ENCODE measurements around the gene IL22. TPM values are rescaled to one million over a fixed set of nuclear protein-coding genes. Genes with fewer than 3 reads are reported as not detected.
A peak's percentile ranks its signal among the peaks of the same experiment; 100 is the strongest.

Gene IL22
- total RNA-seq, 5 donors from 2014 or later (not counting 1 experiment from before 2014, with no cell fraction given): 0.63 TPM; not detected in 4

DNA sequence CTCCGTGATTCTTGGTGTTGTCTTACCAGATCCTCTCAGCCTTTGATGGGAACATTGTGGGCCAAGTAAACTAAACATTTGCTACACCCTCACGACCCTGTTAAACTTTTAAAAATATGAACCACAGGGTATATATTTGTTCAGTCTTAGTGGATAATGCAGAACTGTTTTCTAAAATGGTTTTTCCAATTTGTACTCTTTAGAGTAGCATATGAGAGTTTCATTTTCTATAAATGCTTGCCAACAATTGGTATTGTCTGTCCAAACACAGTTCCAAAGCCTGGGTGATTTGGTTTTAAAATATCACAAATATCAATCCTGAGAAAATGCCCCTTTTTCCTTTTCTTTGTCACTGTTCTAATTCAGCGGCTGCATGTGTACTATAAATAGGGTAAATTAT, 6.7 kb upstream of the IL22 start:
- ATAC-seq (replicated peaks in 1 of 4) (no peak), DNase-seq (no peak)
- ChIA-PET CTCF (no interaction called here), POLR2A (no interaction called here)
- Mint-ChIP-seq H3K27ac (no peak overlapping the region), H3K27me3 (peaks cover 0 to 6% of the 10 kb centered on the region in 2 donors), H3K36me3 (no peaks in the 10 kb centered on the region), H3K4me3 (no peak overlapping the region), H3K4me1 (peaks cover 7 to 15% (median 11%) of the 10 kb centered on the region in 3 donors), H3K9me3 (no peaks in the 10 kb centered on the region)
- H3K27me3 ChIP-seq (replicated peaks in 1 of 2; ENCODE audit: control insufficient read depth in 2 of 2, extremely low read depth in 1 of 2, insufficient read depth in 2 of 2, low read length in 1 of 2): no peaks in the 10 kb centered on the region
- WGBS (ENCODE audit: insufficient coverage): no CpG with 5 or more reads among the region's 3 CpGs
- no peaks in the 10 kb centered on the region for H3K9me3 ChIP-seq
- H3K4me1 ChIP-seq (ENCODE audit: control insufficient read depth in 1 of 2, extremely low read depth in 1 of 2, insufficient read depth in 2 of 2, low read length in 2 of 2): peaks cover 0 to 5% of the 10 kb centered on the region in 2 experiments
- no peaks in the 10 kb centered on the region for H3K36me3 ChIP-seq (ENCODE audit: control insufficient read depth in 2 of 2, extremely low read depth in 1 of 2, insufficient read depth in 1 of 2, low read length in 1 of 2)
- H3K27ac ChIP-seq (ENCODE audit: low read length): no peak overlapping the region
- H3K4me3 ChIP-seq (ENCODE audit: control insufficient read depth in 1 of 2, extremely low read depth in 1 of 2, low read length in 1 of 2): no peak overlapping the region

DNA sequence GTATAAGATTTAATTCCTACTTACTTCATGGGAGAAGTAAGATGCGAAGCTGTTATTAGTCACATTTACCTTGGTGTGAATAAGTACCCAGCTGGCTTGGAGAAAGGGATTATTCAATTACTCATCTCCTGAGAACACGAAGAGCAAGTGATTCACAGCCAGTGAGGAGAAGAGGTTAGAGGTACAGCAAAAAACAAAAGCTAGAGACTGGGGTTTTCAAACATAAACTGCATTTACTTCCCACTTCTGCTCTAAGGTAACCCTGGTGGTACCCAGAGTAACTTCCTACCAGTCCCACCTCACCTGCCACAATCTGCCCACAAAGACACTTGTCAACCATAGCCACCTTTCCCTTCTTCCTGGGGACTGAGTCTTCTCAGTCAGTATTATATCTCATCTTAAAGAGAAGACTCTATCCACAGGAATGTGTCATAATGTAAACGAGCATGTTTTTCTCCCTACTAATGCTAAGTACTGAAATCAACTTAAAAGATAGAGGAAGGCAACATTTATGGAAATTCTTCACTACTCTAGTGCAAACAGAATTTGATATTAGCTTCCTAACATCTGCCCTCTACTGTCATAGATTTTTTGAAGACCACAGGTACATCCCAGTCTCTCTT, 6.0 kb upstream of the IL22 start:
- no peak overlapping the region for H3K27ac ChIP-seq (ENCODE audit: low read length)
- peak in 1 of 35 experiments; percentile 16 for DNase-seq

GRCh38 chr12:68252077-68252476, 1.3 kb downstream of the IL22 start:
- H3K9me3 ChIP-seq: no peaks in the 10 kb centered on the region
- CTCF ChIA-PET: no interaction called here
- WGBS (ENCODE audit: insufficient coverage): 84% methylated on average over 3 of the region's 5 CpGs
- no peak overlapping the region for H3K27ac ChIP-seq (ENCODE audit: low read length)
- DNase-seq (no peak), ATAC-seq (replicated peaks in 1 of 4) (no peak)
- Mint-ChIP-seq H3K4me3 (peak overlapping the region in 1 of 3 donors; percentile 1), H3K36me3 (no peaks in the 10 kb centered on the region), H3K27ac (no peak overlapping the region), H3K4me1 (peaks cover 0 to 3% (median 0%) of the 10 kb centered on the region in 3 donors), H3K9me3 (no peaks in the 10 kb centered on the region), H3K27me3 (peaks cover 5 to 6% of the 10 kb centered on the region in 2 donors)
- peaks cover 0 to 3% of the 10 kb centered on the region in 2 experiments for H3K27me3 ChIP-seq (replicated peaks in 1 of 2; ENCODE audit: control insufficient read depth in 2 of 2, extremely low read depth in 1 of 2, insufficient read depth in 2 of 2, low read length in 1 of 2)
- H3K36me3 ChIP-seq (ENCODE audit: control insufficient read depth in 2 of 2, extremely low read depth in 1 of 2, insufficient read depth in 1 of 2, low read length in 1 of 2): no peaks in the 10 kb centered on the region
- no peak overlapping the region for H3K4me3 ChIP-seq (ENCODE audit: control insufficient read depth in 1 of 2, extremely low read depth in 1 of 2, low read length in 1 of 2)
- POLR2A ChIA-PET: no interaction called here
- H3K4me1 ChIP-seq (ENCODE audit: control insufficient read depth in 1 of 2, extremely low read depth in 1 of 2, insufficient read depth in 2 of 2, low read length in 2 of 2): no peaks in the 10 kb centered on the region

More for the DNA sequence above, 6.0 kb upstream of the IL22 start:
- H3K9me3 ChIP-seq: no peaks in the 10 kb centered on the region
- H3K36me3 ChIP-seq (ENCODE audit: control insufficient read depth in 2 of 2, extremely low read depth in 1 of 2, insufficient read depth in 1 of 2, low read length in 1 of 2): no peaks in the 10 kb centered on the region
- H3K27me3 ChIP-seq (replicated peaks in 1 of 2; ENCODE audit: control insufficient read depth in 2 of 2, extremely low read depth in 1 of 2, insufficient read depth in 2 of 2, low read length in 1 of 2): no peaks in the 10 kb centered on the region
- Mint-ChIP-seq H3K27me3 (peaks cover 0 to 7% of the 10 kb centered on the region in 2 donors), H3K4me3 (no peak overlapping the region), H3K36me3 (no peaks in the 10 kb centered on the region), H3K4me1 (peaks cover 7 to 15% (median 11%) of the 10 kb centered on the region in 3 donors), H3K9me3 (no peaks in the 10 kb centered on the region), H3K27ac (no peak overlapping the region)
- H3K4me1 ChIP-seq (ENCODE audit: control insufficient read depth in 1 of 2, extremely low read depth in 1 of 2, insufficient read depth in 2 of 2, low read length in 2 of 2): peaks cover 0 to 5% of the 10 kb centered on the region in 2 experiments
- POLR2A ChIA-PET: no interaction called here
- H3K4me3 ChIP-seq (ENCODE audit: control insufficient read depth in 1 of 2, extremely low read depth in 1 of 2, low read length in 1 of 2): no peak overlapping the region
- ATAC-seq (replicated peaks in 1 of 4): no peak
- CTCF ChIA-PET: interaction anchor here in 1 of 2 donors (0.7 kb wide), 1 partner anchor 35 kb away, joined by 4 read pairs; no protein-coding TSS in a partner anchor
- WGBS (ENCODE audit: insufficient coverage): no CpG with 5 or more reads among the region's 3 CpGs

DNA sequence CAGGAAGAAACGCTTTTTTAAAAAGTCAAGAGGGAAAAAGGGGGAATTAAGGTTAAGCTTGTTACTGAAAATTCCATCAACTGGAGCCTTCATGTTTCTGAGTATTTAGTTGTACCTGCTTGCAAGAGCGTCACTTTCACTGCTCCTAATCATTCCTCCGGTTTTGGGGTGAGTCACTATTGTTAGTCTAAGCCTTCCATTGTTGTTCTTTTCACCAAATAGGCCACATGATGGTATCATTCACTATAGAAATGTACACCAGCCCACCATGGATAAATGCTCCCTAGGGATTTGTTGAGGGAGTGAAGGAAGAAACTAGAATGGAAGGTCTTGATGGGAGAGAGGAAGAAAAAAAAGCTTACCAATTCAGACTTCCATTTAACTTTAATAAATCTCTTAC, 3.0 kb downstream of the IL22 start:
- CTCF ChIA-PET: interaction anchor here in 1 of 2 donors (0.6 kb wide), 1 partner anchor 548 kb away, joined by 3 read pairs; no protein-coding TSS in a partner anchor
- Histone ChIP-seq H3K27ac (ENCODE audit: low read length) (no peak overlapping the region), H3K4me3 (ENCODE audit: control insufficient read depth in 1 of 2, extremely low read depth in 1 of 2, low read length in 1 of 2) (no peak overlapping the region), H3K27me3 (replicated peaks in 1 of 2; ENCODE audit: control insufficient read depth in 2 of 2, extremely low read depth in 1 of 2, insufficient read depth in 2 of 2, low read length in 1 of 2) (peaks cover 0 to 3% of the 10 kb centered on the region in 2 experiments), H3K36me3 (ENCODE audit: control insufficient read depth in 2 of 2, extremely low read depth in 1 of 2, insufficient read depth in 1 of 2, low read length in 1 of 2) (no peaks in the 10 kb centered on the region), H3K9me3 (no peaks in the 10 kb centered on the region), H3K4me1 (ENCODE audit: control insufficient read depth in 1 of 2, extremely low read depth in 1 of 2, insufficient read depth in 2 of 2, low read length in 2 of 2) (no peaks in the 10 kb centered on the region)
- DNase-seq (no peak), ATAC-seq (replicated peaks in 1 of 4) (no peak)
- no CpG with 5 or more reads among the region's 3 CpGs for WGBS (ENCODE audit: insufficient coverage)
- no peaks in the 10 kb centered on the region for H3K9me3 Mint-ChIP-seq
- no peak overlapping the region for H3K27ac Mint-ChIP-seq
- H3K4me3 Mint-ChIP-seq: no peak overlapping the region
- H3K27me3 Mint-ChIP-seq: peaks cover 5 to 10% of the 10 kb centered on the region in 2 donors
- H3K4me1 Mint-ChIP-seq: peaks cover 0 to 3% (median 0%) of the 10 kb centered on the region in 3 donors
- H3K36me3 Mint-ChIP-seq: no peaks in the 10 kb centered on the region
- POLR2A ChIA-PET: no interaction called here

- POLR2A ChIA-PET: interaction anchor here in 1 of 2 donors (0.6 kb wide), 1 partner anchor 38 kb away, joined by 3 read pairs; no protein-coding TSS in a partner anchor
- Histone ChIP-seq H3K36me3 (ENCODE audit: control insufficient read depth in 2 of 2, extremely low read depth in 1 of 2, insufficient read depth in 1 of 2, low read length in 1 of 2) (no peaks in the 10 kb centered on the region), H3K9me3 (no peaks in the 10 kb centered on the region), H3K27ac (ENCODE audit: low read length) (no peak overlapping the region), H3K4me3 (ENCODE audit: control insufficient read depth in 1 of 2, extremely low read depth in 1 of 2, low read length in 1 of 2) (no peak overlapping the region), H3K4me1 (ENCODE audit: control insufficient read depth in 1 of 2, extremely low read depth in 1 of 2, insufficient read depth in 2 of 2, low read length in 2 of 2) (no peaks in the 10 kb centered on the region), H3K27me3 (replicated peaks in 1 of 2; ENCODE audit: control insufficient read depth in 2 of 2, extremely low read depth in 1 of 2, insufficient read depth in 2 of 2, low read length in 1 of 2) (peaks cover 0 to 3% of the 10 kb centered on the region in 2 experiments)
- Mint-ChIP-seq H3K27ac (no peak overlapping the region), H3K27me3 (peaks cover under 1 to 10% of the 10 kb centered on the region in 2 donors), H3K9me3 (no peaks in the 10 kb centered on the region), H3K4me3 (no peak overlapping the region), H3K4me1 (peaks cover 0 to 3% (median 0%) of the 10 kb centered on the region in 3 donors), H3K36me3 (no peaks in the 10 kb centered on the region)
- DNase-seq (no peak), ATAC-seq (replicated peaks in 1 of 4) (no peak)
- CTCF ChIA-PET: interaction anchor here in 1 of 2 donors (1.5 kb wide), 1 partner anchor 24 kb away, joined by 3 read pairs; no protein-coding TSS in a partner anchor
Observed at GRCh38 chr12:68247785-68248184, 5.6 kb downstream of the IL22 start.

DNA sequence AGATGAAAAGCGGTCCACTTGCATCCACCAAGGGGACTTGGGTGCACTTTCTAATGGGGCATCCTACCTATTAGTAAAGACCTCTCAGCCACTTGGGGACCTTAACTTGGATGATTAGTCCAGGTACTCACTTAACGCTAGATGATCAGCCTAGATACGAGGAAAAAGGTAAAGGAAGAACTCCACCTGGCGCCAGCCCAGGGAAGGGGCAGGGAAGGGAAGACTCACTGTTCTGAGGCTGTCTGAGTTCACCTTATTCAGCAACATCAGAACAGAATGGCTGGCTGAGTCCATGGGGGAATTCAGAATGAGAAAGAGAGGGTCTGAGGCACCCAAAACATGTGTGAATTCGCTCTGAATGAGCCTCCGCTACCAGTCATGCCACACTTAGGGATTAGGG, 7.1 kb downstream of the IL22 start:
- peaks cover 0 to 4% of the 10 kb centered on the region in 2 donors for H3K27me3 Mint-ChIP-seq

More for the DNA sequence above, 7.1 kb downstream of the IL22 start:
- Mint-ChIP-seq H3K4me1 (peaks cover 2 to 3% (median 3%) of the 10 kb centered on the region in 3 donors), H3K9me3 (no peaks in the 10 kb centered on the region), H3K36me3 (no peaks in the 10 kb centered on the region), H3K27ac (no peak overlapping the region), H3K4me3 (no peak overlapping the region)
- peaks cover under 1 to 2% of the 10 kb centered on the region in 2 experiments for H3K4me1 ChIP-seq (ENCODE audit: control insufficient read depth in 1 of 2, extremely low read depth in 1 of 2, insufficient read depth in 2 of 2, low read length in 2 of 2)
- DNase-seq (no peak), ATAC-seq (replicated peaks in 1 of 4) (no peak)
- no peaks in the 10 kb centered on the region for H3K36me3 ChIP-seq (ENCODE audit: control insufficient read depth in 2 of 2, extremely low read depth in 1 of 2, insufficient read depth in 1 of 2, low read length in 1 of 2)
- no peak overlapping the region for H3K27ac ChIP-seq (ENCODE audit: low read length)
- ChIA-PET POLR2A (no interaction called here), CTCF (no interaction called here)
- 100% methylated on average over 5 of the region's 6 CpGs for WGBS (ENCODE audit: insufficient coverage)
- peaks cover 0 to 3% of the 10 kb centered on the region in 2 experiments for H3K27me3 ChIP-seq (replicated peaks in 1 of 2; ENCODE audit: control insufficient read depth in 2 of 2, extremely low read depth in 1 of 2, insufficient read depth in 2 of 2, low read length in 1 of 2)
- H3K9me3 ChIP-seq: no peaks in the 10 kb centered on the region
- no peak overlapping the region for H3K4me3 ChIP-seq (ENCODE audit: control insufficient read depth in 1 of 2, extremely low read depth in 1 of 2, low read length in 1 of 2)

Measured in T-cell (primary cell).